SK-N-SH treated with all-trans-retinoic acid at 6 μM for 48 hours (cell line): Measurements from ENCODE around the gene HSD17B11.
"Not testable (repeated sequence)": the region's sequence is repeated elsewhere in the genome, so short reads cannot be mapped to it uniquely, and the experiment has no call there.

Experiments used
- ATAC-seq: fragments of 200-7000 bp; cut with Tn5 transposase; 3 replicates; pipeline ENCODE4 v1.9.1; 2020; ENCODE audit warnings: mild to moderate bottlenecking, moderate library complexity
- ARNTL ChIP-seq: fragments of 450-650 bp; formaldehyde crosslinking; IDR thresholded peaks from 2 replicates; pipeline ENCODE4 v1.5.0; 2020; ENCODE audit warnings: low read depth, mild to moderate bottlenecking, moderate library complexity, borderline replicate concordance
- BACH2 ChIP-seq: fragments of 250-450 bp; sonication (Bioruptor Pico); IDR thresholded peaks from 2 replicates; pipeline ENCODE4 v1.9.0; 2021; ENCODE audit warnings: mild to moderate bottlenecking, borderline replicate concordance
- CREB5 ChIP-seq: fragments of 250-450 bp; sonication (Bioruptor Pico); IDR thresholded peaks from 2 replicates; pipeline ENCODE4 v1.5.1; 2020; ENCODE audit warnings: low read depth, mild to moderate bottlenecking, moderate library complexity
- CSRNP3 ChIP-seq: fragments of 250-450 bp; sonication (Bioruptor Pico); IDR thresholded peaks from 2 replicates; pipeline ENCODE4 v1.5.1; 2021; ENCODE audit warnings: mild to moderate bottlenecking, moderate library complexity
- ESRRG ChIP-seq: fragments of 250-450 bp; sonication (Bioruptor Pico); IDR thresholded peaks from 2 replicates; pipeline ENCODE4 v1.6.1; 2021; ENCODE audit warnings: mild to moderate bottlenecking
- GLIS3 ChIP-seq: fragments of 250-450 bp; sonication (Bioruptor Pico); IDR thresholded peaks from 2 replicates; pipeline ENCODE4 v1.5.0; 2020; ENCODE audit warnings: mild to moderate bottlenecking, moderate library complexity
- ISL1 ChIP-seq: fragments of 250-450 bp; sonication (Bioruptor Pico); IDR thresholded peaks from 2 replicates; pipeline ENCODE4 v2.1.2; 2022; ENCODE audit warnings: mild to moderate bottlenecking, moderate library complexity
- OSR1 ChIP-seq: fragments of 250-450 bp; sonication (Bioruptor Pico); IDR thresholded peaks from 2 replicates; pipeline ENCODE4 v1.8.0; 2022; ENCODE audit warnings: moderate library complexity, mild to moderate bottlenecking, inconsistent platforms
- PATZ1 ChIP-seq: fragments of 250-450 bp; sonication (Bioruptor Pico); IDR thresholded peaks from 2 replicates; pipeline ENCODE4 v1.8.0; 2020; ENCODE audit warnings: mild to moderate bottlenecking, moderate library complexity, borderline replicate concordance
- POU6F1 ChIP-seq: fragments of 250-450 bp; sonication (Bioruptor Pico); IDR thresholded peaks from 2 replicates; pipeline ENCODE4 v1.8.0; 2021; ENCODE audit warnings: low read depth, mild to moderate bottlenecking, moderate library complexity, borderline replicate concordance
- PPARA ChIP-seq: fragments of 250-450 bp; sonication (Bioruptor Pico); IDR thresholded peaks from 2 replicates; pipeline ENCODE4 v1.5.0; 2020; ENCODE audit warnings: mild to moderate bottlenecking, borderline replicate concordance
- RARB ChIP-seq: fragments of 250-450 bp; sonication (Bioruptor Pico); IDR thresholded peaks from 2 replicates; pipeline ENCODE4 v1.8.0; 2021; ENCODE audit warnings: mild to moderate bottlenecking, moderate library complexity
- SNAI2 ChIP-seq: fragments of 250-450 bp; sonication (Bioruptor Pico); IDR thresholded peaks from 2 replicates; pipeline ENCODE4 v1.5.0; 2020; ENCODE audit warnings: mild to moderate bottlenecking, moderate library complexity
- TCF4 ChIP-seq: fragments of 250-450 bp; sonication (Bioruptor Pico); IDR thresholded peaks from 2 replicates; pipeline ENCODE4 v1.8.0; 2021; ENCODE audit warnings: mild to moderate bottlenecking, moderate library complexity, borderline replicate concordance
- TOX ChIP-seq: fragments of 250-450 bp; sonication (Bioruptor Pico); IDR thresholded peaks from 2 replicates; pipeline ENCODE4 v1.8.0; 2021; ENCODE audit warnings: mild to moderate bottlenecking, moderate library complexity, borderline replicate concordance
- TSHZ2 ChIP-seq: fragments of 250-450 bp; sonication (Bioruptor Pico); IDR thresholded peaks from 2 replicates; pipeline ENCODE4 v1.5.0; 2020; ENCODE audit warnings: mild to moderate bottlenecking, moderate library complexity
- ZC3H10 ChIP-seq: fragments of 250-450 bp; sonication (Bioruptor Pico); IDR thresholded peaks from 2 replicates; pipeline ENCODE4 v1.5.1; 2021; ENCODE audit warnings: mild to moderate bottlenecking, moderate library complexity
- ZFP3 ChIP-seq: fragments of 250-450 bp; sonication (Bioruptor Pico); IDR thresholded peaks from 2 replicates; pipeline ENCODE4 v1.5.0; 2020; ENCODE audit warnings: mild to moderate bottlenecking, moderate library complexity
- ZFP30 ChIP-seq: fragments of 450-650 bp; formaldehyde crosslinking; IDR thresholded peaks from 2 replicates; pipeline ENCODE4 v1.5.0; 2022; ENCODE audit warnings: mild to moderate bottlenecking, moderate library complexity
- ZNF565 ChIP-seq: fragments of 450-650 bp; formaldehyde crosslinking; conservative IDR thresholded peaks from 2 replicates; pipeline ENCODE4 v1.5.0; 2020; ENCODE audit warnings: low read depth, mild to moderate bottlenecking, moderate library complexity
- ZNF70 ChIP-seq: fragments of 450-650 bp; formaldehyde crosslinking; IDR thresholded peaks from 2 replicates; pipeline ENCODE4 v1.5.0; 2020; ENCODE audit warnings: mild to moderate bottlenecking, moderate library complexity
- ZNF8 ChIP-seq: fragments of 450-650 bp; formaldehyde crosslinking; IDR thresholded peaks from 2 replicates; pipeline ENCODE4 v1.5.0; 2020; ENCODE audit warnings: mild to moderate bottlenecking, moderate library complexity

HSD17B11 gene

GRCh38 chr4:87387237-87387636, 3.8 kb downstream of the HSD17B11 start:
- no peak for TF ChIP-seq ZNF8
- TF ChIP-seq, all 23 proteins: peak for 0
- no peak for ATAC-seq

GRCh38 chr4:87384466-87385132, 6.4 kb downstream of the HSD17B11 start:
- ATAC-seq = not testable (repeated sequence)

- no peak for ATAC-seq
- TF ChIP-seq ISL1 (CRISPR knock-in tag) (no peak), TOX (CRISPR knock-in tag) (no peak), ZFP30 (no peak), BACH2 (CRISPR knock-in tag) (no peak), RARB (CRISPR knock-in tag) (no peak), CREB5 (no peak), GLIS3 (CRISPR knock-in tag) (no peak), ZNF8 (no peak), ZFP3 (CRISPR knock-in tag) (no peak), CSRNP3 (no peak), ZNF70 (CRISPR knock-in tag) (no peak), PATZ1 (CRISPR knock-in tag) (no peak), PPARA (CRISPR knock-in tag) (no peak), ZNF565 (CRISPR knock-in tag) (no peak), SNAI2 (no peak), ESRRG (CRISPR knock-in tag) (no peak)
Measured at GRCh38 chr4:87382931-87383330, 8.1 kb downstream of the HSD17B11 start.

GRCh38 chr4:87382116-87382515, 8.9 kb downstream of the HSD17B11 start:
- ATAC-seq = no peak
- TF ChIP-seq TOX (CRISPR knock-in tag) (no peak), CSRNP3 (no peak), OSR1 (CRISPR knock-in tag) (no peak), ZNF565 (CRISPR knock-in tag) (no peak), PPARA (CRISPR knock-in tag) (no peak), ZFP30 (no peak), CREB5 (no peak), POU6F1 (CRISPR knock-in tag) (no peak), TSHZ2 (CRISPR knock-in tag) (no peak), ZC3H10 (CRISPR knock-in tag) (no peak), TCF4 (CRISPR knock-in tag) (no peak), RARB (CRISPR knock-in tag) (no peak), ZNF70 (CRISPR knock-in tag) (no peak), ISL1 (CRISPR knock-in tag) (no peak), ARNTL (no peak), ZFP3 (CRISPR knock-in tag) (no peak)
- TF ChIP-seq, all 23 proteins: peak for 0
